ENCODE data around the gene FDXR. TPM values are rescaled to one million over a fixed set of nuclear protein-coding genes. Genes with fewer than 3 reads are reported as not detected.

The FDXR gene
- total and polyA plus RNA-seq, 9 of the 15 experiments (the other 6 are each of a cell fraction or from before 2014, with no cell fraction given), result 0.89 to 70.7 (median 30.9) TPM

GRCh38 chr17:74875977-74876593, 3.3 kb upstream of the FDXR start (continued):
- peak; percentile 87 for TF ChIP-seq EP300 (IDR thresholded peaks at IDR 0.05; ENCODE audit: low read length)
- no peak for TF ChIP-seq MED1 (CRISPR knock-in tag; IDR thresholded peaks at IDR 0.05; ENCODE audit: borderline replicate concordance)
- no peak for TF ChIP-seq ZNF41 (CRISPR knock-in tag; conservative IDR thresholded peaks at IDR 0.05)
- 0 out of 2 replicates have a peak, but pooled peaks have one; percentile 19 for TF ChIP-seq MYC (IDR thresholded peaks at IDR 0.05; ENCODE audit: low read depth, low read length)
- TF ChIP-seq MYC (CRISPR knock-in tag; IDR thresholded peaks at IDR 0.05; ENCODE audit: borderline replicate concordance, low read depth), result no peak
- TF ChIP-seq TAF15 (IDR thresholded peaks at IDR 0.05; ENCODE audit: low read depth, low read length), result no peak
- TF ChIP-seq NFIX (CRISPR knock-in tag; IDR thresholded peaks at IDR 0.05; ENCODE audit: low read depth), result no peak
- TF ChIP-seq ZNF239 (CRISPR knock-in tag; IDR thresholded peaks at IDR 0.05), result peak; percentile 66
- peak in 1 of 2 experiments; percentile 62; a peak in 1 of 4 replicates for TF ChIP-seq TBL1XR1 (IDR thresholded peaks at IDR 0.05; ENCODE audit: low read length in 2 of 2)
- 0 out of 2 replicates have a peak, but pooled peaks have one; percentile 27 for TF ChIP-seq FOXP1 (CRISPR knock-in tag; IDR thresholded peaks at IDR 0.05)
- 0 out of 2 replicates have a peak, but pooled peaks have one; percentile 44 for TF ChIP-seq ZNF830 (CRISPR knock-in tag; IDR thresholded peaks at IDR 0.05)
- TF ChIP-seq ELF2 (CRISPR knock-in tag; IDR thresholded peaks at IDR 0.05), result 0 out of 2 replicates have a peak, but pooled peaks have one; percentile 35
- TF ChIP-seq, protein P1, sequence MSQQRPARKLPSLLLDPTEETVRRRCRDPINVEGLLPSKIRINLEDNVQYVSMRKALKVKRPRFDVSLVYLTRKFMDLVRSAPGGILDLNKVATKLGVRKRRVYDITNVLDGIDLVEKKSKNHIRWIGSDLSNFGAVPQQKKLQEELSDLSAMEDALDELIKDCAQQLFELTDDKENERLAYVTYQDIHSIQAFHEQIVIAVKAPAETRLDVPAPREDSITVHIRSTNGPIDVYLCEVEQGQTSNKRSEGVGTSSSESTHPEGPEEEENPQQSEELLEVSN (IDR thresholded peaks at IDR 0.05; ENCODE audit: borderline replicate concordance in 1 of 2, extremely low read depth in 1 of 2, insufficient read depth in 1 of 2, insufficient read length in 1 of 2, low read depth in 1 of 2, low read length in 1 of 2, poor library complexity in 1 of 2, severe bottlenecking in 1 of 2), result peak; percentile 26 to 33
- peak; percentile 24 to 45; a peak in 1 of 4 replicates for TF ChIP-seq TRIM24 (IDR thresholded peaks at IDR 0.05)
- TF ChIP-seq, protein P2, sequence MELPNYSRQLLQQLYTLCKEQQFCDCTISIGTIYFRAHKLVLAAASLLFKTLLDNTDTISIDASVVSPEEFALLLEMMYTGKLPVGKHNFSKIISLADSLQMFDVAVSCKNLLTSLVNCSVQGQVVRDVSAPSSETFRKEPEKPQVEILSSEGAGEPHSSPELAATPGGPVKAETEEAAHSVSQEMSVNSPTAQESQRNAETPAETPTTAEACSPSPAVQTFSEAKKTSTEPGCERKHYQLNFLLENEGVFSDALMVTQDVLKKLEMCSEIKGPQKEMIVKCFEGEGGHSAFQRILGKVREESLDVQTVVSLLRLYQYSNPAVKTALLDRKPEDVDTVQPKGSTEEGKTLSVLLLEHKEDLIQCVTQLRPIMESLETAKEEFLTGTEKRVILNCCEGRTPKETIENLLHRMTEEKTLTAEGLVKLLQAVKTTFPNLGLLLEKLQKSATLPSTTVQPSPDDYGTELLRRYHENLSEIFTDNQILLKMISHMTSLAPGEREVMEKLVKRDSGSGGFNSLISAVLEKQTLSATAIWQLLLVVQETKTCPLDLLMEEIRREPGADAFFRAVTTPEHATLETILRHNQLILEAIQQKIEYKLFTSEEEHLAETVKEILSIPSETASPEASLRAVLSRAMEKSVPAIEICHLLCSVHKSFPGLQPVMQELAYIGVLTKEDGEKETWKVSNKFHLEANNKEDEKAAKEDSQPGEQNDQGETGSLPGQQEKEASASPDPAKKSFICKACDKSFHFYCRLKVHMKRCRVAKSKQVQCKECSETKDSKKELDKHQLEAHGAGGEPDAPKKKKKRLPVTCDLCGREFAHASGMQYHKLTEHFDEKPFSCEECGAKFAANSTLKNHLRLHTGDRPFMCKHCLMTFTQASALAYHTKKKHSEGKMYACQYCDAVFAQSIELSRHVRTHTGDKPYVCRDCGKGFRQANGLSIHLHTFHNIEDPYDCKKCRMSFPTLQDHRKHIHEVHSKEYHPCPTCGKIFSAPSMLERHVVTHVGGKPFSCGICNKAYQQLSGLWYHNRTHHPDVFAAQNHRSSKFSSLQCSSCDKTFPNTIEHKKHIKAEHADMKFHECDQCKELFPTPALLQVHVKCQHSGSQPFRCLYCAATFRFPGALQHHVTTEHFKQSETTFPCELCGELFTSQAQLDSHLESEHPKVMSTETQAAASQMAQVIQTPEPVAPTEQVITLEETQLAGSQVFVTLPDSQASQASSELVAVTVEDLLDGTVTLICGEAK (IDR thresholded peaks at IDR 0.05), result 0 out of 2 replicates have a peak, but pooled peaks have one; percentile 22
- TF ChIP-seq, protein P2 (CRISPR knock-in tag; IDR thresholded peaks at IDR 0.05), result 0 out of 2 replicates have a peak, but pooled peaks have one; percentile 29
- TF ChIP-seq TAF9B (IDR thresholded peaks at IDR 0.05; ENCODE audit: partially characterized antibody), result peak; percentile 50
- TF ChIP-seq CREBBP (IDR thresholded peaks at IDR 0.05; ENCODE audit: low read depth, low read length), result no peak
